Measurements from ENCODE around the gene RALB.

GRCh38 chr2:120209427-120210269 lies 43.0 kb upstream of the RALB start:
- no peak for TF ChIP-seq CTCF (IDR thresholded peaks at IDR 0.05)
- TF ChIP-seq POLR2A (IDR thresholded peaks at IDR 0.05): no peak

All from lower leg skin (tissue), 3 donors.